Hindlimb muscle (tissue), 1 donor: ENCODE results near the gene ZNF580. TPM values are rescaled to one million over a fixed set of nuclear protein-coding genes. Genes with fewer than 3 reads are reported as not detected.

Experiments used
- polyA plus RNA-seq: library from polyadenylated mRNA; unstranded; fragments of 120-200 nt; gene quantifications from one replicate; pipeline ENCODE4 v1.2.1, GENCODE V29; 2013; ENCODE audit not compliant: insufficient read length

ZNF580 gene
- polyA plus RNA-seq, 1 donor, result 26.0 TPM

Other genes with a start within 250 kb of the ZNF580 start
- 47.2 TPM for gene UBE2S, start 233.2 kb upstream of the ZNF580 start, polyA plus RNA-seq
- gene SHISA7, start 197.7 kb upstream of the ZNF580 start, polyA plus RNA-seq, result 0.18 TPM
- gene ISOC2, start 179.4 kb upstream of the ZNF580 start, polyA plus RNA-seq, result 36.1 TPM
- not detected for gene C19orf85, start 176.3 kb upstream of the ZNF580 start, polyA plus RNA-seq
- gene ZNF628, start 164.4 kb upstream of the ZNF580 start, polyA plus RNA-seq, result 5.0 TPM
- gene NAT14, start 155.8 kb upstream of the ZNF580 start, polyA plus RNA-seq, result 29.9 TPM
- gene SSC5D, start 152.6 kb upstream of the ZNF580 start, polyA plus RNA-seq, result 13.3 TPM
- 3.2 TPM for gene SBK2, start 103.9 kb upstream of the ZNF580 start, polyA plus RNA-seq
- gene SBK3, start 95.5 kb upstream of the ZNF580 start, polyA plus RNA-seq, result 0.15 TPM
- gene ZNF579, start 60.2 kb upstream of the ZNF580 start, polyA plus RNA-seq, result 12.7 TPM
- gene FIZ1, start 41.5 kb upstream of the ZNF580 start, polyA plus RNA-seq, result 11.3 TPM
- gene ZNF524, start 40.7 kb upstream of the ZNF580 start, polyA plus RNA-seq, result 10.9 TPM
- gene ZNF865, start 35.4 kb upstream of the ZNF580 start, polyA plus RNA-seq, result 10.0 TPM
- gene ZNF784, start 16.4 kb upstream of the ZNF580 start, polyA plus RNA-seq, result 9.3 TPM
- gene ZNF581, start 2.6 kb downstream of the ZNF580 start, polyA plus RNA-seq, result 36.4 TPM
- 16.1 TPM for gene CCDC106, start 7.2 kb downstream of the ZNF580 start, polyA plus RNA-seq
- 123 TPM for gene U2AF2, start 14.0 kb downstream of the ZNF580 start, polyA plus RNA-seq
- gene EPN1, start 34.2 kb downstream of the ZNF580 start, polyA plus RNA-seq, result 103 TPM
- not detected for gene NLRP9, start 97.4 kb downstream of the ZNF580 start, polyA plus RNA-seq
- gene RFPL4A, start 118.1 kb downstream of the ZNF580 start, polyA plus RNA-seq, result 0.26 TPM
- not detected for gene RFPL4AL1, start 128.1 kb downstream of the ZNF580 start, polyA plus RNA-seq
- gene NLRP11, start 191.0 kb downstream of the ZNF580 start, polyA plus RNA-seq, result not detected
- gene NLRP4, start 195.5 kb downstream of the ZNF580 start, polyA plus RNA-seq, result not detected